ENCODE data around the gene RPL28. TPM values are rescaled to one million over a fixed set of nuclear protein-coding genes. Genes with fewer than 3 reads are reported as not detected.
"Not testable (repeated sequence)": the region's sequence is repeated elsewhere in the genome, so short reads cannot be mapped to it uniquely, and the experiment has no call there.

RPL28 gene
- polyA plus RNA-seq, 1 donor, result 1,731 TPM

GRCh38 chr19:55447421-55448174, 61.9 kb downstream of the RPL28 start:
- DNase-seq (ENCODE audit: low read depth), result no peak

DNA sequence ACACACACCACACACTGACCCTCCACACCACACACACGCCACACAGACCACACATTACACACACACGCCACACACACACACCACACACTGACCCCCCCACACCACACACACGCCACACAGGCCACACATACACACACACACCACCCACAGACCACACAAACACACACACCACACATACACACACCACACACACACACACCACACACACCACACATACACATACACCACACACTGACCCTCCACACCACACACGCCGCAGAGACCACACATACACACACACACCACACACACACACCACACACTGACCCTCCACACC, 62.4 kb downstream of the RPL28 start:
- DNase-seq (ENCODE audit: low read depth), result not testable (repeated sequence)

DNA sequence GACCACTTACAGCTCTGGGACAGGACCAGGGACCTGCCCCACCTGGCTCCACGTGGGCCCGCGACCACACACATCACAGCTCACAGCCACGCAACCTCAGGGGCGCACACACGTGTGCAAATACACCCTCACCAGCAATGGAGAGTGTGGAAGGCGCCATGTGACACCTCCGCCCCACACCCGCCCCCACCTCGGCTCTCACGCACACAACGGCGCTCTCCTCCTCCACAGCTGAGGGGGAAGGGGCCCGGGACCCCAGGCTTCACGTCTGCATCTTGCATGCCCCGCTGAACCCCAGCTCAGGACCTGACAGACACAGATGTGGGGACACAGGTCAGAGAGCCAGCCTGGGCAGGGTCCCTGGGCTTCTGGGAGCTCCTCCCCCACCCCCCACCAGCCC, 63.7 kb downstream of the RPL28 start:
- no peak for DNase-seq (ENCODE audit: low read depth)

GRCh38 chr19:55451163-55451964, 65.6 kb downstream of the RPL28 start:
- DNase-seq (ENCODE audit: low read depth), result no peak

GRCh38 chr19:55451965-55452748, 66.4 kb downstream of the RPL28 start:
- DNase-seq (ENCODE audit: low read depth), result no peak

Other genes with a start within 250 kb of the RPL28 start
- 742 TPM for gene TNNT1, start 236.7 kb upstream of the RPL28 start, polyA plus RNA-seq (ENCODE audit: insufficient read length)
- 3.2 TPM for gene TNNI3, start 228.2 kb upstream of the RPL28 start, polyA plus RNA-seq (ENCODE audit: insufficient read length)
- gene DNAAF3, start 219.3 kb upstream of the RPL28 start, polyA plus RNA-seq (ENCODE audit: insufficient read length), result 0.92 TPM
- not detected for gene SYT5, start 205.6 kb upstream of the RPL28 start, polyA plus RNA-seq (ENCODE audit: insufficient read length)
- gene PTPRH, start 176.4 kb upstream of the RPL28 start, polyA plus RNA-seq (ENCODE audit: insufficient read length), result 0.11 TPM
- 2.8 TPM for gene TMEM86B, start 157.2 kb upstream of the RPL28 start, polyA plus RNA-seq (ENCODE audit: insufficient read length)
- gene PPP6R1, start 126.9 kb upstream of the RPL28 start, polyA plus RNA-seq (ENCODE audit: insufficient read length), result 26.7 TPM
- 25.6 TPM for gene HSPBP1, start 105.8 kb upstream of the RPL28 start, polyA plus RNA-seq (ENCODE audit: insufficient read length)
- 7.4 TPM for gene BRSK1, start 101.9 kb upstream of the RPL28 start, polyA plus RNA-seq (ENCODE audit: insufficient read length)
- gene TMEM150B, start 60.6 kb upstream of the RPL28 start, polyA plus RNA-seq (ENCODE audit: insufficient read length), result 1.00 TPM
- gene KMT5C, start 46.1 kb upstream of the RPL28 start, polyA plus RNA-seq (ENCODE audit: insufficient read length), result 27.5 TPM
- 0.15 TPM for gene COX6B2, start 31.2 kb upstream of the RPL28 start, polyA plus RNA-seq (ENCODE audit: insufficient read length)
- gene GARIN5B, start 22.7 kb upstream of the RPL28 start, polyA plus RNA-seq (ENCODE audit: insufficient read length), result not detected
- gene IL11, start 15.5 kb upstream of the RPL28 start, polyA plus RNA-seq (ENCODE audit: insufficient read length), result 0.40 TPM
- gene TMEM190, start 9.1 kb upstream of the RPL28 start, polyA plus RNA-seq (ENCODE audit: insufficient read length), result not detected
- 0.23 TPM for gene TMEM238, start 1.6 kb upstream of the RPL28 start, polyA plus RNA-seq (ENCODE audit: insufficient read length)
- 41.0 TPM for gene UBE2S, start 21.9 kb downstream of the RPL28 start, polyA plus RNA-seq (ENCODE audit: insufficient read length)
- 0.14 TPM for gene SHISA7, start 57.4 kb downstream of the RPL28 start, polyA plus RNA-seq (ENCODE audit: insufficient read length)
- gene ISOC2, start 75.7 kb downstream of the RPL28 start, polyA plus RNA-seq (ENCODE audit: insufficient read length), result 36.2 TPM
- gene C19orf85, start 78.8 kb downstream of the RPL28 start, polyA plus RNA-seq (ENCODE audit: insufficient read length), result not detected
- gene ZNF628, start 90.7 kb downstream of the RPL28 start, polyA plus RNA-seq (ENCODE audit: insufficient read length), result 4.1 TPM
- gene NAT14, start 99.3 kb downstream of the RPL28 start, polyA plus RNA-seq (ENCODE audit: insufficient read length), result 27.0 TPM
- gene SSC5D, start 102.5 kb downstream of the RPL28 start, polyA plus RNA-seq (ENCODE audit: insufficient read length), result 17.3 TPM
- 3.1 TPM for gene SBK2, start 151.2 kb downstream of the RPL28 start, polyA plus RNA-seq (ENCODE audit: insufficient read length)
- gene SBK3, start 159.6 kb downstream of the RPL28 start, polyA plus RNA-seq (ENCODE audit: insufficient read length), result not detected
- gene ZNF579, start 194.9 kb downstream of the RPL28 start, polyA plus RNA-seq (ENCODE audit: insufficient read length), result 12.0 TPM
- gene FIZ1, start 213.6 kb downstream of the RPL28 start, polyA plus RNA-seq (ENCODE audit: insufficient read length), result 11.1 TPM
- 10.0 TPM for gene ZNF524, start 214.4 kb downstream of the RPL28 start, polyA plus RNA-seq (ENCODE audit: insufficient read length)
- 7.6 TPM for gene ZNF865, start 219.7 kb downstream of the RPL28 start, polyA plus RNA-seq (ENCODE audit: insufficient read length)
- 10.0 TPM for gene ZNF784, start 238.6 kb downstream of the RPL28 start, polyA plus RNA-seq (ENCODE audit: insufficient read length)